SK-N-MC (cell line): ENCODE data around the gene BRSK2.

Experiments used
- EZH2 ChIP-seq: fragments of 200-600 bp; sonication (generic); IDR thresholded peaks from one replicate; pipeline ENCODE4 v1.6.1; 2017; ENCODE audit warnings: antibody characterized with exemption
- FOXP2 ChIP-seq: optimal IDR thresholded peaks from 2 replicates; pipeline ENCODE3; 2011; ENCODE audit warnings: mild to moderate bottlenecking, moderate library complexity; ENCODE audit not compliant: insufficient read depth; ENCODE audit errors: extremely low read length, control extremely low read depth
- POLR2AphosphoS5 ChIP-seq: IDR thresholded peaks from 2 replicates; pipeline ENCODE4 v1.6.1; 2012; ENCODE audit warnings: mild to moderate bottlenecking, low read depth, low read length, borderline replicate concordance

- TF ChIP-seq POLR2AphosphoS5 (no peak), EZH2 (no peak), FOXP2 (no peak)
Observed at GRCh38 chr11:1487851-1488574, 98.3 kb downstream of the BRSK2 start.
